A549 (cell line): Measurements from ENCODE around the gene IL33. TPM values are rescaled to one million over a fixed set of nuclear protein-coding genes. Genes with fewer than 3 reads are reported as not detected.

ENCODE experiments used
- ATAC-seq, 2 experiments: fragments of 200-7000 bp in 1 of 2; fragments of >200 bp in 1 of 2; cut with Nextera tagmentation in 1 of 2; cut with Tn5 transposase in 1 of 2; 3 replicates each; pipeline versions ENCODE4 v1.8.0 to v1.9.1; 2018 to 2020; ENCODE audit warnings: mild to moderate bottlenecking in 1 of 2, moderate library complexity in 1 of 2
- CTCF ChIA-PET: fragments of 300-600 bp; sonication (Branson Sonifier 250); formaldehyde crosslinking; extraction: SDS; loops from one replicate; lab custom pipeline; 2021; ENCODE audit warnings: antibody characterized with exemption, inconsistent platforms; lab: Yijun Ruan, JAX
- POLR2A ChIA-PET: fragments of 350-600 bp; formaldehyde crosslinking; extraction: SDS; loops from one replicate; lab custom pipeline; 2021; ENCODE audit warnings: antibody characterized with exemption, inconsistent platforms; lab: Yijun Ruan, JAX
- DNase-seq, 2 experiments: peaks; one replicate each; pipeline versions ENCODE4 v3.0.0 to v3.0.0-alpha.2; 2011 to 2016; ENCODE audit warnings: low read depth in 1 of 2, low spot score in 1 of 2
- FAIRE-seq: peaks from 2 replicates; lab custom pipeline; 2011; peaks lifted over from hg19 to GRCh38; lab: Jason Lieb, UNC
- H3K27ac ChIP-seq, 2 experiments: fragments of >200 bp; sonication (Bioruptor Twin); formaldehyde crosslinking; 3 replicates each; pipeline ENCODE4 v1.5.1; 2016 to 2017
- H3K4me1 ChIP-seq: fragments of >200 bp; sonication (Bioruptor Twin); formaldehyde crosslinking; 3 replicates; pipeline ENCODE4 v1.6.1; 2016
- H3K4me2 ChIP-seq: fragments of >200 bp; sonication (Bioruptor Twin); formaldehyde crosslinking; 3 replicates; pipeline ENCODE4 v1.6.1; 2016
- H3K4me3 ChIP-seq: fragments of >200 bp; sonication (Bioruptor Twin); formaldehyde crosslinking; 3 replicates; pipeline ENCODE4 v1.5.1; 2016
- H3K9me3 ChIP-seq: fragments of >200 bp; sonication (Bioruptor Twin); formaldehyde crosslinking; 3 replicates; pipeline ENCODE4 v1.6.1; 2016
- BHLHE40 ChIP-seq: IDR thresholded peaks from 2 replicates; pipeline ENCODE4 v1.6.1; 2012; ENCODE audit warnings: low read depth, low read length, inconsistent platforms
- CEBPB ChIP-seq, 2 experiments: fragments of >200 bp in 1 of 2; sonication (Bioruptor Twin) in 1 of 2; formaldehyde crosslinking in 1 of 2; IDR thresholded peaks; 2 replicates each; pipeline ENCODE4 v1.6.1; 2012 to 2016
- CHD2 ChIP-seq: fragments of 150-350 bp; IDR thresholded peaks from 2 replicates; pipeline ENCODE4 v1.6.1; 2014; ENCODE audit warnings: low read length; ENCODE audit not compliant: partially characterized antibody
- CHD4 ChIP-seq: fragments of 200-600 bp; sonication (generic); IDR thresholded peaks from 2 replicates; pipeline ENCODE4 v1.6.1; 2016; ENCODE audit warnings: antibody characterized with exemption, mild to moderate bottlenecking, borderline replicate concordance
- E2F6 ChIP-seq: IDR thresholded peaks from 2 replicates; pipeline ENCODE4 v1.6.1; 2012; ENCODE audit warnings: low read depth, borderline replicate concordance
- EHF ChIP-seq: fragments of 250-450 bp; sonication (Bioruptor Pico); IDR thresholded peaks from 2 replicates; pipeline ENCODE4 v1.5.0; 2020; ENCODE audit warnings: mild to moderate bottlenecking
- EP300 ChIP-seq, 2 experiments: fragments of >200 bp; sonication (Bioruptor Twin); formaldehyde crosslinking; IDR thresholded peaks; 2 replicates in 1 of 2; 3 replicates in 1 of 2; pipeline ENCODE4 v1.6.1; 2016 to 2017
- ESRRA ChIP-seq: fragments of 150-350 bp; IDR thresholded peaks from 2 replicates; pipeline ENCODE4 v1.6.1; 2014; ENCODE audit warnings: mild to moderate bottlenecking, low read length, borderline replicate concordance
- HEYL ChIP-seq: fragments of 250-450 bp; sonication (Bioruptor Pico); IDR thresholded peaks from 2 replicates; pipeline ENCODE4 v1.8.0; 2021; ENCODE audit warnings: mild to moderate bottlenecking, moderate library complexity
- MAFK ChIP-seq: fragments of 450-650 bp; IDR thresholded peaks from 2 replicates; pipeline ENCODE4 v1.6.1; 2014; ENCODE audit not compliant: partially characterized antibody
- MAX ChIP-seq: IDR thresholded peaks from 2 replicates; pipeline ENCODE4 v1.6.1; 2012
- NFE2L2 ChIP-seq: fragments of 150-350 bp; conservative IDR thresholded peaks from 2 replicates; pipeline ENCODE4 v1.6.1; 2014; ENCODE audit warnings: low read length
- NPAS2 ChIP-seq: fragments of 250-450 bp; sonication (Bioruptor Pico); IDR thresholded peaks from 2 replicates; pipeline ENCODE4 v1.8.0; 2022; ENCODE audit warnings: mild to moderate bottlenecking, moderate library complexity, borderline replicate concordance
- NR3C1 ChIP-seq: fragments of >200 bp; sonication (Bioruptor Twin); formaldehyde crosslinking; IDR thresholded peaks from 3 replicates; pipeline ENCODE4 v1.6.1; 2017
- PBX3 ChIP-seq: IDR thresholded peaks from 2 replicates; pipeline ENCODE4 v1.6.1; 2012
- PHF8 ChIP-seq: fragments of 200-600 bp; sonication (generic); IDR thresholded peaks from 2 replicates; pipeline ENCODE4 v1.6.1; 2016; ENCODE audit warnings: low read depth, mild to moderate bottlenecking, antibody characterized with exemption, moderate library complexity, borderline replicate concordance
- RAD21 ChIP-seq, 2 experiments: fragments of >200 bp in 1 of 2; sonication (Bioruptor Twin) in 1 of 2; formaldehyde crosslinking in 1 of 2; IDR thresholded peaks in 1 of 2; conservative IDR thresholded peaks in 1 of 2; 2 replicates in 1 of 2; 3 replicates in 1 of 2; pipeline ENCODE4 v1.6.1; 2012 to 2018; ENCODE audit warnings: inconsistent platforms in 1 of 2
- RCOR1 ChIP-seq: fragments of 150-350 bp; IDR thresholded peaks from 2 replicates; pipeline ENCODE4 v1.6.1; 2014; ENCODE audit warnings: antibody characterized with exemption, low read length, low read depth
- TFCP2L1 ChIP-seq: fragments of 250-450 bp; sonication (Bioruptor Pico); IDR thresholded peaks from 2 replicates; pipeline ENCODE4 v1.5.0; 2021; ENCODE audit warnings: mild to moderate bottlenecking
- WGBS: methylation state at CpG from one replicate; pipeline ENCODE4 v1.1.6; 2017; ENCODE audit errors: missing lambda C conversion rate; 5-methylcytosine and 5-hydroxymethylcytosine counted together
- polyA plus RNA-seq, 4 experiments: library from polyadenylated mRNA; depleted of rRNA in 3 of 4; stranded (reverse); fragments of >200 nt; fragmentation: RNase III in 1 of 4; extraction: RNeasy Plus Mini Kit Qiagen cat#74134 plus additional on column Dnase treatment in 1 of 4; gene quantifications; 2 replicates in 3 of 4; 3 replicates in 1 of 4; pipeline ENCODE4 v1.2.3, GENCODE V29; 2011 to 2017
- TF ChIP-seq, protein P1 (sequence below): fragments of 250-450 bp; sonication (Bioruptor Pico); IDR thresholded peaks from 2 replicates; pipeline ENCODE4 v1.5.0; 2020; ENCODE audit warnings: low read depth, mild to moderate bottlenecking, moderate library complexity
- TF ChIP-seq, protein P2 (sequence below): fragments of 250-450 bp; sonication (Bioruptor Pico); IDR thresholded peaks from 2 replicates; pipeline ENCODE4 v1.5.0; 2021; ENCODE audit warnings: mild to moderate bottlenecking, moderate library complexity, borderline replicate concordance

Gene IL33
- polyA plus RNA-seq, 2 of the 4 experiments (the other 2 are of a cell fraction) = 0.31 to 0.72 TPM

DNA sequence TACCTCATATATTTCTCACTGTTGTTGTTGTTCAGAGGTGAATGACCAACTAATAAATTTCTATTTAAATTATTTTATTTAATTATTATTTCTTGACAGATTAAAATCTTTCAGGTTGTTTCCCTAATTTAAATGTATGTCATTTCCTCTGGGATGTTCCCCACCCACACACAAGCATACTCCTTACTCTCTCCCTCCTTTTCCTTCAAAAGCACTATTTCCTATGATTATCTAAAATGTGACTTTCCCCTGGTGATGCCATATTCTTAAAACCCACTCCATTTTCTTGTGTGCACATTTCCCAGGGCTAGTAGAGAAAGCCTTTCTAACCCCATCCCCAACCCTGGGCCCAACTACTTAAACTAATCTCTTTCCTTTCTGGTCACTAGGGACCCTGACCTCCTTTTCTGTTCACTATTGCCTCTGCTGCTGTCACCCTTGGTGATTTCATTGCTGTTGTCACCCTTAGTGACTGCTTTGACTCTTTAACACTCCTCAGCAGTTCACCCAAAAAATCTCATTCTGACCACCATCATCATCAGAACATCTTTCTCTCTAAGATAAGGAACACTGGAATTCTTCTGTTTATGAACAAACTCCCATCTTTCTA lies 16.8 kb downstream of the IL33 start:
- Histone ChIP-seq H3K27ac (no peak overlapping the region), H3K4me3 (no peak overlapping the region), H3K4me1 (peaks cover 7% of the 10 kb centered on the region; the same call in 1 of the 3 replicates), H3K9me3 (no peaks in the 10 kb centered on the region), H3K4me2 (no peak overlapping the region)
- DNase-seq (no peak), FAIRE-seq (no peak), ATAC-seq (no peak)
- ChIA-PET POLR2A (no interaction called here), CTCF (no interaction called here)
- TF ChIP-seq CHD4 (no peak), BHLHE40 (no peak), NFE2L2 (no peak), PBX3 (no peak), RCOR1 (no peak), CHD2 (no peak), MAX (no peak), NPAS2 (CRISPR knock-in tag) (no peak), EHF (CRISPR knock-in tag) (no peak), E2F6 (no peak), NR3C1 (no peak), TFCP2L1 (no peak), RAD21 (conservative IDR thresholded peaks at IDR 0.05 in 1 of 2, IDR thresholded peaks at IDR 0.05 in 1 of 2) (no peak), PHF8 (no peak), CEBPB (IDR thresholded peaks at IDR 0.05) (no peak), EP300 (IDR thresholded peaks at IDR 0.05) (no peak)
- TF ChIP-seq, protein P1, sequence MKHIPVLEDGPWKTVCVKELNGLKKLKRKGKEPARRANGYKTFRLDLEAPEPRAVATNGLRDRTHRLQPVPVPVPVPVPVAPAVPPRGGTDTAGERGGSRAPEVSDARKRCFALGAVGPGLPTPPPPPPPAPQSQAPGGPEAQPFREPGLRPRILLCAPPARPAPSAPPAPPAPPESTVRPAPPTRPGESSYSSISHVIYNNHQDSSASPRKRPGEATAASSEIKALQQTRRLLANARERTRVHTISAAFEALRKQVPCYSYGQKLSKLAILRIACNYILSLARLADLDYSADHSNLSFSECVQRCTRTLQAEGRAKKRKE (CRISPR knock-in tag) = no peak

- Histone ChIP-seq H3K9me3 (no peaks in the 10 kb centered on the region), H3K27ac (no peak overlapping the region), H3K4me2 (no peak overlapping the region)
- FAIRE-seq (no peak), ATAC-seq (no peak), DNase-seq (no peak)
- CTCF ChIA-PET = no interaction called here
- 0% methylated on average over 1 of the region's 1 CpG for WGBS
- POLR2A ChIA-PET = no interaction called here
- no peak for TF ChIP-seq CEBPB (IDR thresholded peaks at IDR 0.05)
- no peak for TF ChIP-seq TFCP2L1
- TF ChIP-seq, protein P2, sequence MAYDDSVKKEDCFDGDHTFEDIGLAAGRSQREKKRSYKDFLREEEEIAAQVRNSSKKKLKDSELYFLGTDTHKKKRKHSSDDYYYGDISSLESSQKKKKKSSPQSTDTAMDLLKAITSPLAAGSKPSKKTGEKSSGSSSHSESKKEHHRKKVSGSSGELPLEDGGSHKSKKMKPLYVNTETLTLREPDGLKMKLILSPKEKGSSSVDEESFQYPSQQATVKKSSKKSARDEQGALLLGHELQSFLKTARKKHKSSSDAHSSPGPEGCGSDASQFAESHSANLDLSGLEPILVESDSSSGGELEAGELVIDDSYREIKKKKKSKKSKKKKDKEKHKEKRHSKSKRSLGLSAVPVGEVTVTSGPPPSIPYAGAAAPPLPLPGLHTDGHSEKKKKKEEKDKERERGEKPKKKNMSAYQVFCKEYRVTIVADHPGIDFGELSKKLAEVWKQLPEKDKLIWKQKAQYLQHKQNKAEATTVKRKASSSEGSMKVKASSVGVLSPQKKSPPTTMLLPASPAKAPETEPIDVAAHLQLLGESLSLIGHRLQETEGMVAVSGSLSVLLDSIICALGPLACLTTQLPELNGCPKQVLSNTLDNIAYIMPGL (CRISPR knock-in tag) = no peak
- no peak for TF ChIP-seq MAFK
- TF ChIP-seq HEYL = no peak
- TF ChIP-seq ESRRA = no peak
- TF ChIP-seq, all 56 proteins: peak for 0
- Histone ChIP-seq H3K4me3 (no peak overlapping the region), H3K4me1 (peaks cover 9% of the 10 kb centered on the region; the same call in 1 of the 3 replicates)
These were observed 18.4 kb downstream of the IL33 start for GRCh38 chr9:6234014-6234413.
